Caco-2 (cell line): Measurements from ENCODE around the gene ENTPD8. TPM values are rescaled to one million over a fixed set of nuclear protein-coding genes. Genes with fewer than 3 reads are reported as not detected.
"Not testable (repeated sequence)": the region's sequence is repeated elsewhere in the genome, so short reads cannot be mapped to it uniquely, and the experiment has no call there.

ENCODE experiments used
- BruUV-seq: library from RNA; stranded (reverse); fragments of 400-500 nt; replicated peaks from 2 replicates; lab custom pipeline; 2021; lab: Mats Ljungman, UMichigan
- CTCF ChIA-PET: fragments of 300-600 bp; sonication (Branson Sonifier 250); formaldehyde crosslinking; loops from one replicate; lab custom pipeline; 2022; ENCODE audit warnings: antibody characterized with exemption; lab: Charles Lee
- POLR2A ChIA-PET: fragments of 300-600 bp; sonication (Branson Sonifier 250); formaldehyde crosslinking; loops from one replicate; lab custom pipeline; 2022; ENCODE audit warnings: antibody characterized with exemption; lab: Charles Lee
- DNase-seq, 2 experiments: peaks; one replicate each; pipeline versions ENCODE4 v3.0.0 to v3.0.0-alpha.2; 2020 to 2022
- H3K27me3 ChIP-seq: replicated peaks from 2 replicates; pipeline ENCODE4 v1.6.0; 2011; ENCODE audit warnings: low read length; ENCODE audit not compliant: control insufficient read depth, insufficient read depth
- H3K36me3 ChIP-seq: 2 replicates; pipeline ENCODE4 v1.5.1; 2011; ENCODE audit warnings: low read length; ENCODE audit not compliant: control insufficient read depth, insufficient read depth
- H3K4me1 ChIP-seq: fragments of 250-450 bp; sonication (Bioruptor Pico); 2 replicates; pipeline ENCODE4 v1.5.1; 2020; ENCODE audit warnings: mild to moderate bottlenecking
- H3K4me3 ChIP-seq: 2 replicates; pipeline ENCODE4 v1.5.1; 2011; ENCODE audit warnings: low read depth, mild to moderate bottlenecking, control low read depth, low read length
- H3K9me3 ChIP-seq: fragments of 250-450 bp; sonication (Bioruptor Pico); 2 replicates; pipeline ENCODE4 v1.5.1; 2020; ENCODE audit warnings: mild to moderate bottlenecking, moderate library complexity
- H3K27ac Mint-ChIP-seq: one replicate; pipeline ENCODE4 v1.8.0; 2022; ENCODE audit warnings: mixed read lengths; ENCODE audit not compliant: unreplicated experiment
- H3K27me3 Mint-ChIP-seq: one replicate; pipeline ENCODE4 v1.8.0; 2022; ENCODE audit warnings: mixed read lengths; ENCODE audit not compliant: insufficient read depth, unreplicated experiment
- H3K36me3 Mint-ChIP-seq: one replicate; pipeline ENCODE4 v1.8.0; 2022; ENCODE audit warnings: mild to moderate bottlenecking, mixed read lengths; ENCODE audit not compliant: insufficient read depth, unreplicated experiment
- H3K4me1 Mint-ChIP-seq: one replicate; pipeline ENCODE4 v1.8.0; 2022; ENCODE audit warnings: low read depth, mixed read lengths; ENCODE audit not compliant: unreplicated experiment
- H3K4me3 Mint-ChIP-seq: one replicate; pipeline ENCODE4 v1.8.0; 2022; ENCODE audit warnings: mild to moderate bottlenecking, moderate library complexity, mixed read lengths; ENCODE audit not compliant: unreplicated experiment
- H3K9me3 Mint-ChIP-seq: one replicate; pipeline ENCODE4 v1.8.0; 2022; ENCODE audit warnings: mixed read lengths; ENCODE audit not compliant: unreplicated experiment
- CTCF ChIP-seq, 2 experiments: fragments of 200-600 bp in 1 of 2; IDR thresholded peaks; 1 replicate in 1 of 2; 2 replicates in 1 of 2; pipeline versions ENCODE4 v1.5.1 to v1.8.0; 2011 to 2022; ENCODE audit warnings: antibody characterized with exemption in 1 of 2, control low read depth in 1 of 2, inconsistent platforms in 1 of 2, low read depth in 1 of 2, low read length in 1 of 2, mild to moderate bottlenecking in 1 of 2, moderate library complexity in 1 of 2; ENCODE audit not compliant: insufficient read depth in 1 of 2, severe bottlenecking in 1 of 2, unreplicated experiment in 1 of 2
- intact Hi-C: fragments of 100-400 bp; cut with micrococcal nuclease; formaldehyde crosslinking; loops from one replicate; pipeline ENCODE4 v1.10.0; 2022; ENCODE audit not compliant: unreplicated experiment
- total RNA-seq: library from RNA; stranded (reverse); gene quantifications from 2 replicates; pipeline ENCODE4 v1.2.3, GENCODE V29; 2022

The ENTPD8 gene
- total RNA-seq, 1 experiment from 2014 or later: 8.6 TPM

GRCh38 chr9:137450539-137451222, 9.5 kb upstream of the ENTPD8 start:
- H3K27me3 Mint-ChIP-seq, intact Hi-C loops, H3K4me1 Mint-ChIP-seq, H3K4me3 ChIP-seq, H3K4me3 Mint-ChIP-seq, POLR2A ChIA-PET, DNase-seq, H3K9me3 ChIP-seq, BruUV-seq, H3K27ac Mint-ChIP-seq, H3K36me3 ChIP-seq, H3K9me3 Mint-ChIP-seq, H3K4me1 ChIP-seq, CTCF ChIA-PET, H3K27me3 ChIP-seq: not testable (repeated sequence)
- H3K36me3 Mint-ChIP-seq: peaks cover 52% of the 10 kb centered on the region

- Mint-ChIP-seq H3K36me3 (peaks cover 49% of the 10 kb centered on the region), H3K27me3 (no peaks in the 10 kb centered on the region), H3K4me3 (no peak overlapping the region), H3K27ac (no peak overlapping the region), H3K4me1 (peaks cover 14% of the 10 kb centered on the region), H3K9me3 (no peaks in the 10 kb centered on the region)
- peaks cover 15% of the 10 kb centered on the region for H3K4me1 ChIP-seq
- CTCF ChIA-PET: no interaction called here
- no peak for TF ChIP-seq CTCF (IDR thresholded peaks at IDR 0.05; ENCODE audit: insufficient read depth in 1 of 2, low read depth in 1 of 2, low read length in 1 of 2, severe bottlenecking in 1 of 2, unreplicated experiment in 1 of 2)
- H3K4me3 ChIP-seq: no peak overlapping the region
- H3K27me3 ChIP-seq: no peaks in the 10 kb centered on the region
- intact Hi-C loops: loop anchor here (10.0 kb wide), 1 partner anchor 145 kb away; the partner anchor contains the start of gene ZMYND19
- no peak for DNase-seq
- no TSS peak for BruUV-seq
- POLR2A ChIA-PET: no interaction called here
- H3K9me3 ChIP-seq: no peaks in the 10 kb centered on the region; the same call in 1 of the 2 replicates
- peaks cover 6% of the 10 kb centered on the region for H3K36me3 ChIP-seq
Measured at GRCh38 chr9:137449931-137450538, 8.9 kb upstream of the ENTPD8 start.

GRCh38 chr9:137449081-137449844, 8.1 kb upstream of the ENTPD8 start:
- DNase-seq: no peak
- no peaks in the 10 kb centered on the region for H3K9me3 Mint-ChIP-seq
- H3K36me3 Mint-ChIP-seq: peaks cover 41% of the 10 kb centered on the region
- peaks cover 10% of the 10 kb centered on the region for H3K4me1 ChIP-seq
- H3K9me3 ChIP-seq: no peaks in the 10 kb centered on the region; the same call in 1 of the 2 replicates
- no peaks in the 10 kb centered on the region for H3K27me3 ChIP-seq
- ChIA-PET POLR2A (no interaction called here), CTCF (no interaction called here)
- no peak overlapping the region for H3K27ac Mint-ChIP-seq
- no peaks in the 10 kb centered on the region for H3K27me3 Mint-ChIP-seq
- peaks cover 14% of the 10 kb centered on the region for H3K4me1 Mint-ChIP-seq
- intact Hi-C loops: loop anchor here (10.0 kb wide), 1 partner anchor 146 kb away; the partner anchor contains the start of gene ZMYND19
- peaks cover 3% of the 10 kb centered on the region; the same call in 1 of the 2 replicates for H3K36me3 ChIP-seq
- TF ChIP-seq CTCF (IDR thresholded peaks at IDR 0.05; ENCODE audit: insufficient read depth in 1 of 2, low read depth in 1 of 2, low read length in 1 of 2, severe bottlenecking in 1 of 2, unreplicated experiment in 1 of 2): no peak
- BruUV-seq: no TSS peak
- no peak overlapping the region for H3K4me3 ChIP-seq
- no peak overlapping the region for H3K4me3 Mint-ChIP-seq
